Peyer's patch (tissue), 4 donors: ENCODE data around the gene RAX2. TPM values are rescaled to one million over a fixed set of nuclear protein-coding genes. Genes with fewer than 3 reads are reported as not detected.

Source experiments
- DNase-seq, 3 donors: peaks; one replicate each; pipeline ENCODE4 v3.0.0-alpha.2; 2017 to 2019
- H3K27ac ChIP-seq, 4 donors: fragments of 200-600 bp; sonication (generic); one replicate each; pipeline ENCODE4 v1.5.1; 2016 to 2019
- H3K27me3 ChIP-seq, 2 donors: fragments of 200-600 bp; sonication (generic); one replicate each; pipeline ENCODE4 v1.5.1; 2019
- H3K36me3 ChIP-seq, 3 donors: fragments of 200-600 bp; sonication (generic); one replicate each; pipeline ENCODE4 v1.5.1; 2016 to 2019
- H3K4me1 ChIP-seq, 4 donors: fragments of 200-600 bp; sonication (generic); one replicate each; pipeline ENCODE4 v1.5.1; 2016 to 2019
- H3K4me3 ChIP-seq, 4 donors: fragments of 200-600 bp; sonication (generic); 1 replicate in 3 of 4; 2 replicates in 1 of 4; pipeline ENCODE4 v1.5.1; 2016 to 2019; ENCODE audit warnings: mild to moderate bottlenecking in 1 of 4
- H3K9me3 ChIP-seq, 4 donors: fragments of 200-600 bp; sonication (generic); one replicate each; pipeline ENCODE4 v1.5.1; 2016 to 2019; ENCODE audit warnings: mild to moderate bottlenecking in 1 of 4
- CTCF ChIP-seq, 6 experiments: fragments of 450-650 bp in 4 of 6; fragments of 200-600 bp in 2 of 6; sonication (generic) in 1 of 6; IDR thresholded peaks; one replicate each; pipeline ENCODE4 v1.5.1; 2017 to 2019; ENCODE audit warnings: antibody characterized with exemption in 6 of 6, mild to moderate bottlenecking in 3 of 6, moderate library complexity in 1 of 6
- POLR2A ChIP-seq, 2 donors: fragments of 450-650 bp; IDR thresholded peaks; one replicate each; pipeline ENCODE4 v1.5.1; 2017; ENCODE audit warnings: antibody characterized with exemption in 2 of 2, mild to moderate bottlenecking in 2 of 2, moderate library complexity in 2 of 2
- total RNA-seq, 4 donors: library from RNA; depleted of rRNA; stranded (reverse); fragments of >200 nt; gene quantifications; one replicate each; pipeline ENCODE4 v1.1.0, GENCODE V29; 2016

The RAX2 gene
- total RNA-seq, 4 donors from 2014 or later: not detected

- DNase-seq: no peak
- no peaks in the 10 kb centered on the region for H3K4me1 ChIP-seq
- H3K4me3 ChIP-seq: no peak overlapping the region
- no peak for TF ChIP-seq POLR2A (IDR thresholded peaks at IDR 0.05)
- no peak for TF ChIP-seq CTCF (IDR thresholded peaks at IDR 0.05)
- peaks cover 0 to 81% (median 0%) of the 10 kb centered on the region in 3 donors for H3K36me3 ChIP-seq
- no peaks in the 10 kb centered on the region for H3K27me3 ChIP-seq
- no peak overlapping the region for H3K27ac ChIP-seq
- H3K9me3 ChIP-seq: no peaks in the 10 kb centered on the region
Observed at GRCh38 chr19:3750211-3750610, 21.8 kb downstream of the RAX2 start.

DNA sequence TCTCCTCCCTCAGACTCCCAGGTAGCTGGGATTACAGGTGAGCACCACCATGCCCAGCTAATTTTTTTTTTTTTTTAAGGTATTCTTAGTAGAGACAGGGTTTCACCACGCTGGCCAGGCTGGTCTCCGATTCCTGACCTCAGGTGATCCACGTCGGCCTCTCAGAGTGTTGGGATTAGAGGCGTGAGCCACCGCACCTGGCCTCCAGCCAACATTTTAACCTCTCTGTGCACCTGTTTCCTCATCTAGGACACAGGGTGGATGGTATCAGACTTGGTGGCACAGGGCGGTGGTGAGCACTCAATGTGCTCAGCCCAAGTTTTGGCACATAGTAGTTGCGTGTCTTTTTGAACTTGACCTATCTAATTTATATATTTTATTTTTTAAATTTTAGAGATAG is 23.1 kb downstream of the RAX2 start:
- H3K27ac ChIP-seq: no peak overlapping the region
- H3K9me3 ChIP-seq: no peaks in the 10 kb centered on the region
- H3K4me3 ChIP-seq: no peak overlapping the region
- no peak for DNase-seq
- no peaks in the 10 kb centered on the region for H3K4me1 ChIP-seq
- H3K36me3 ChIP-seq: peaks cover 0 to 79% (median 0%) of the 10 kb centered on the region in 3 donors
- TF ChIP-seq POLR2A (IDR thresholded peaks at IDR 0.05) (no peak), CTCF (IDR thresholded peaks at IDR 0.05) (no peak)
- H3K27me3 ChIP-seq: no peaks in the 10 kb centered on the region

DNA sequence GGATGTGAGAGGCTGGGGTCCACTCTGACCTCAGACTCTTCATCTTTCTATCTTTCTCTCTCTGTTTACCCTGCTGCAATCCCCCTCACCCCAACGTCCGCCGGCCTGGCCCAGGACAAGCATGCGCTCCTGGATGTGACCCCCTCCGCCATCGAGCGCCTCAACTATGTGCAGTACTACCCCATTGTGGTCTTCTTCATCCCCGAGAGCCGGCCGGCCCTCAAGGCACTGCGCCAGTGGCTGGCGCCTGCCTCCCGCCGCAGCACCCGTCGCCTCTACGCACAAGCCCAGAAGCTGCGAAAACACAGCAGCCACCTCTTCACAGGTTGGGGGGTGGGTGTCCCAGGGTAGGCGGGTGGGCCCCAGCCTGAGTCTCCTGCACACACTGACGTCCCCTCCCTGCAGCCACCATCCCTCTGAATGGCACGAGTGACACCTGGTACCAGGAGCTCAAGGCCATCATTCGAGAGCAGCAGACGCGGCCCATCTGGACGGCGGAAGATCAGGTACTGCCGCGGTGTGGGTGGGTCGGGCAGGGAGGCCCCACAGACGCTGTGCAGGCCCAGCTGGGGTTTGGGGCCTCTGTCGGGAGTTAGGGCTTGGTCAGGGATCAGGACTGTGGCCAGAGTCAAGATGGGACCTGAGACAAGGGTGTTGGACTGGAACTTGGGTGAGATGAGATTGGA is 25.5 kb downstream of the RAX2 start:
- no peak for TF ChIP-seq CTCF (IDR thresholded peaks at IDR 0.05)
- TF ChIP-seq POLR2A (IDR thresholded peaks at IDR 0.05): no peak
- Histone ChIP-seq H3K4me3 (no peak overlapping the region), H3K27me3 (no peaks in the 10 kb centered on the region), H3K4me1 (no peaks in the 10 kb centered on the region), H3K9me3 (no peaks in the 10 kb centered on the region), H3K36me3 (peaks cover 0 to 72% (median 0%) of the 10 kb centered on the region in 3 donors), H3K27ac (no peak overlapping the region)
- no peak for DNase-seq

GRCh38 chr19:3745363-3746045 is 26.5 kb downstream of the RAX2 start:
- Histone ChIP-seq H3K4me1 (no peaks in the 10 kb centered on the region), H3K27ac (no peak overlapping the region), H3K4me3 (no peak overlapping the region), H3K27me3 (no peaks in the 10 kb centered on the region), H3K9me3 (no peaks in the 10 kb centered on the region), H3K36me3 (peaks cover 0 to 71% (median 0%) of the 10 kb centered on the region in 3 donors)
- no peak for TF ChIP-seq POLR2A (IDR thresholded peaks at IDR 0.05)
- TF ChIP-seq CTCF (IDR thresholded peaks at IDR 0.05): no peak
- DNase-seq: no peak

- H3K36me3 ChIP-seq: peaks cover 0 to 69% (median 5%) of the 10 kb centered on the region in 3 donors
- TF ChIP-seq POLR2A (IDR thresholded peaks at IDR 0.05) (no peak), CTCF (IDR thresholded peaks at IDR 0.05) (no peak)
Observed at GRCh38 chr19:3743486-3743885, 28.5 kb downstream of the RAX2 start.

More at GRCh38 chr19:3743486-3743885, 28.5 kb downstream of the RAX2 start:
- no peak overlapping the region for H3K4me3 ChIP-seq
- H3K27ac ChIP-seq: no peak overlapping the region
- no peak for DNase-seq
- no peaks in the 10 kb centered on the region for H3K27me3 ChIP-seq
- H3K9me3 ChIP-seq: no peaks in the 10 kb centered on the region
- H3K4me1 ChIP-seq: no peaks in the 10 kb centered on the region
